K562 (cell line): ENCODE results near the gene RBM34. TPM values are rescaled to one million over a fixed set of nuclear protein-coding genes. Genes with fewer than 3 reads are reported as not detected.

ENCODE experiments used
- MED1 ChIP-seq: sonication (generic); formaldehyde crosslinking; IDR thresholded peaks from 2 replicates; pipeline ENCODE4 v1.8.1; 2023; ENCODE audit warnings: missing genetic modification reagents, borderline replicate concordance
- MTF1 ChIP-seq: fragments of 250-450 bp; sonication (Bioruptor Pico); IDR thresholded peaks from 2 replicates; pipeline ENCODE4 v1.9.0; 2021; ENCODE audit warnings: moderate library complexity, mild to moderate bottlenecking, inconsistent platforms, borderline replicate concordance
- POLR3A ChIP-seq: IDR thresholded peaks from 2 replicates; pipeline ENCODE4 v1.6.1; 2011; ENCODE audit warnings: borderline replicate concordance, mild to moderate bottlenecking, moderate library complexity; ENCODE audit not compliant: insufficient read length, insufficient read depth; ENCODE audit errors: extremely low read depth
- PRPF4 ChIP-seq: fragments of 200-400 bp; formaldehyde crosslinking; IDR thresholded peaks from one replicate; pipeline ENCODE4 v1.6.1; 2017; ENCODE audit warnings: low read length, low read depth, mild to moderate bottlenecking; ENCODE audit not compliant: insufficient read depth, poor library complexity, severe bottlenecking
- SMAD2 ChIP-seq: fragments of 150-350 bp; IDR thresholded peaks from 2 replicates; pipeline ENCODE4 v1.6.1; 2014; ENCODE audit warnings: low read depth, mild to moderate bottlenecking, low read length
- SNIP1 ChIP-seq: fragments of 450-650 bp; IDR thresholded peaks from 2 replicates; pipeline ENCODE4 v1.7.1; 2017; ENCODE audit warnings: low read depth, mild to moderate bottlenecking
- polyA plus RNA-seq, 8 experiments: library from polyadenylated mRNA; depleted of rRNA in 4 of 8; stranded (reverse) in 5 of 8; unstranded in 3 of 8; fragments of >200 nt; fragmentation: Nextera tagmentation in 2 of 8; fragmentation: Illumina TruSeq in 1 of 8; extraction: Ambion mirVana in 2 of 8; extraction: Trizol in 1 of 8; gene quantifications; 2 replicates each; pipeline versions ENCODE4 v1.2.1 to v1.2.3, GENCODE V29; 2011 to 2014; ENCODE audit warnings: inconsistent platforms in 1 of 8, missing spikeins in 1 of 8
- total RNA-seq, 7 experiments: library from RNA; depleted of rRNA in 6 of 7; stranded (reverse); fragments of >200 nt in 6 of 7; fragmentation: Illumina TruSeq in 2 of 7; extraction: Trizol in 2 of 7; gene quantifications; 2 replicates each; pipeline versions ENCODE4 v1.2.1 to v1.2.3, GENCODE V29; 2011 to 2021; ENCODE audit warnings: low replicate concordance in 1 of 7
- TF ChIP-seq, protein P1 (sequence below): sonication (generic); formaldehyde crosslinking; IDR thresholded peaks from 2 replicates; pipeline ENCODE4 v1.8.1; 2023; ENCODE audit warnings: mild to moderate bottlenecking, missing genetic modification reagents
- TF ChIP-seq, protein P2 (sequence below): fragments of 450-650 bp; IDR thresholded peaks from 2 replicates; pipeline ENCODE4 v1.6.1; 2016; ENCODE audit warnings: mild to moderate bottlenecking, moderate library complexity
- TF ChIP-seq, protein P3 (sequence below): fragments of 250-450 bp; sonication (Bioruptor Pico); IDR thresholded peaks from 2 replicates; pipeline ENCODE4 v1.4.0; 2020; ENCODE audit warnings: borderline replicate concordance

The RBM34 gene
- total and polyA plus RNA-seq, 9 of the 15 experiments (the other 6 are each of a cell fraction or from before 2014, with no cell fraction given): 64.0 to 178 (median 124) TPM

DNA sequence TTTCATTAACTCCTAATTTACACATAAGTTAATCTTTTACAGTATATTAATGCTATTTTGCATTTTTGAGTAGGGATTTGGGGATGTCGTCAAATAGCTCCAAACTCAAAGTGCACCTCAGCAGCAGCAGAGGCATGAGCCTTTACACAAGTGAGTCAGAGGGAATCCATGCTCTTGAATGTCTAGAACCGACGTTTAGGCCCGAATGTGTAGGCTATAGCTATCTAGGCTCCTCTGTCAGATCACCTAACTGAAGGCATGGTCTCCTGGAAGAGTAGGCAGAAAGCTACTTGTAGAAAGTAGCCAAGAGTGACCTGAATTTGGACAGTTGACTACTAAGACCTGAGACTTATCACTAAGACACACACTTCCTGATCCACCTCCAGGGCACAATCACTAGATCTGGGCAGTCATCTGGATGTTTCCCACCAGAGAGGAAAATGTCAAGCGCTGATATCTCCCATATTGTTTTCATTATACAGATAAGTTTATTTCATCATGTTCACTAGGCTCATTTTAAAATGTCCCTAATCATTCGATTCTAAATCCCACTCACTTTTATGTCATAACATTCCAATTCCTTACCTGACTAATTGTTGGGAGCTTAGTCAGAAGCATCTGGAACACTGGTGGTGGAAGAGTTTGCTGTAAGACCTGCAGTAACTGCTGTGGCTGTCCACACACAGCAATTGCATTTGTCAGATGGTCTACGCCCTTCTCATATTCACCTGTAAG lies 47.7 kb downstream of the RBM34 start (continued):
- TF ChIP-seq, protein P1, sequence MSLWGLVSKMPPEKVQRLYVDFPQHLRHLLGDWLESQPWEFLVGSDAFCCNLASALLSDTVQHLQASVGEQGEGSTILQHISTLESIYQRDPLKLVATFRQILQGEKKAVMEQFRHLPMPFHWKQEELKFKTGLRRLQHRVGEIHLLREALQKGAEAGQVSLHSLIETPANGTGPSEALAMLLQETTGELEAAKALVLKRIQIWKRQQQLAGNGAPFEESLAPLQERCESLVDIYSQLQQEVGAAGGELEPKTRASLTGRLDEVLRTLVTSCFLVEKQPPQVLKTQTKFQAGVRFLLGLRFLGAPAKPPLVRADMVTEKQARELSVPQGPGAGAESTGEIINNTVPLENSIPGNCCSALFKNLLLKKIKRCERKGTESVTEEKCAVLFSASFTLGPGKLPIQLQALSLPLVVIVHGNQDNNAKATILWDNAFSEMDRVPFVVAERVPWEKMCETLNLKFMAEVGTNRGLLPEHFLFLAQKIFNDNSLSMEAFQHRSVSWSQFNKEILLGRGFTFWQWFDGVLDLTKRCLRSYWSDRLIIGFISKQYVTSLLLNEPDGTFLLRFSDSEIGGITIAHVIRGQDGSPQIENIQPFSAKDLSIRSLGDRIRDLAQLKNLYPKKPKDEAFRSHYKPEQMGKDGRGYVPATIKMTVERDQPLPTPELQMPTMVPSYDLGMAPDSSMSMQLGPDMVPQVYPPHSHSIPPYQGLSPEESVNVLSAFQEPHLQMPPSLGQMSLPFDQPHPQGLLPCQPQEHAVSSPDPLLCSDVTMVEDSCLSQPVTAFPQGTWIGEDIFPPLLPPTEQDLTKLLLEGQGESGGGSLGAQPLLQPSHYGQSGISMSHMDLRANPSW: no peak
- TF ChIP-seq MTF1 (CRISPR knock-in tag): no peak
- TF ChIP-seq PRPF4: no peak
- TF ChIP-seq, protein P2, sequence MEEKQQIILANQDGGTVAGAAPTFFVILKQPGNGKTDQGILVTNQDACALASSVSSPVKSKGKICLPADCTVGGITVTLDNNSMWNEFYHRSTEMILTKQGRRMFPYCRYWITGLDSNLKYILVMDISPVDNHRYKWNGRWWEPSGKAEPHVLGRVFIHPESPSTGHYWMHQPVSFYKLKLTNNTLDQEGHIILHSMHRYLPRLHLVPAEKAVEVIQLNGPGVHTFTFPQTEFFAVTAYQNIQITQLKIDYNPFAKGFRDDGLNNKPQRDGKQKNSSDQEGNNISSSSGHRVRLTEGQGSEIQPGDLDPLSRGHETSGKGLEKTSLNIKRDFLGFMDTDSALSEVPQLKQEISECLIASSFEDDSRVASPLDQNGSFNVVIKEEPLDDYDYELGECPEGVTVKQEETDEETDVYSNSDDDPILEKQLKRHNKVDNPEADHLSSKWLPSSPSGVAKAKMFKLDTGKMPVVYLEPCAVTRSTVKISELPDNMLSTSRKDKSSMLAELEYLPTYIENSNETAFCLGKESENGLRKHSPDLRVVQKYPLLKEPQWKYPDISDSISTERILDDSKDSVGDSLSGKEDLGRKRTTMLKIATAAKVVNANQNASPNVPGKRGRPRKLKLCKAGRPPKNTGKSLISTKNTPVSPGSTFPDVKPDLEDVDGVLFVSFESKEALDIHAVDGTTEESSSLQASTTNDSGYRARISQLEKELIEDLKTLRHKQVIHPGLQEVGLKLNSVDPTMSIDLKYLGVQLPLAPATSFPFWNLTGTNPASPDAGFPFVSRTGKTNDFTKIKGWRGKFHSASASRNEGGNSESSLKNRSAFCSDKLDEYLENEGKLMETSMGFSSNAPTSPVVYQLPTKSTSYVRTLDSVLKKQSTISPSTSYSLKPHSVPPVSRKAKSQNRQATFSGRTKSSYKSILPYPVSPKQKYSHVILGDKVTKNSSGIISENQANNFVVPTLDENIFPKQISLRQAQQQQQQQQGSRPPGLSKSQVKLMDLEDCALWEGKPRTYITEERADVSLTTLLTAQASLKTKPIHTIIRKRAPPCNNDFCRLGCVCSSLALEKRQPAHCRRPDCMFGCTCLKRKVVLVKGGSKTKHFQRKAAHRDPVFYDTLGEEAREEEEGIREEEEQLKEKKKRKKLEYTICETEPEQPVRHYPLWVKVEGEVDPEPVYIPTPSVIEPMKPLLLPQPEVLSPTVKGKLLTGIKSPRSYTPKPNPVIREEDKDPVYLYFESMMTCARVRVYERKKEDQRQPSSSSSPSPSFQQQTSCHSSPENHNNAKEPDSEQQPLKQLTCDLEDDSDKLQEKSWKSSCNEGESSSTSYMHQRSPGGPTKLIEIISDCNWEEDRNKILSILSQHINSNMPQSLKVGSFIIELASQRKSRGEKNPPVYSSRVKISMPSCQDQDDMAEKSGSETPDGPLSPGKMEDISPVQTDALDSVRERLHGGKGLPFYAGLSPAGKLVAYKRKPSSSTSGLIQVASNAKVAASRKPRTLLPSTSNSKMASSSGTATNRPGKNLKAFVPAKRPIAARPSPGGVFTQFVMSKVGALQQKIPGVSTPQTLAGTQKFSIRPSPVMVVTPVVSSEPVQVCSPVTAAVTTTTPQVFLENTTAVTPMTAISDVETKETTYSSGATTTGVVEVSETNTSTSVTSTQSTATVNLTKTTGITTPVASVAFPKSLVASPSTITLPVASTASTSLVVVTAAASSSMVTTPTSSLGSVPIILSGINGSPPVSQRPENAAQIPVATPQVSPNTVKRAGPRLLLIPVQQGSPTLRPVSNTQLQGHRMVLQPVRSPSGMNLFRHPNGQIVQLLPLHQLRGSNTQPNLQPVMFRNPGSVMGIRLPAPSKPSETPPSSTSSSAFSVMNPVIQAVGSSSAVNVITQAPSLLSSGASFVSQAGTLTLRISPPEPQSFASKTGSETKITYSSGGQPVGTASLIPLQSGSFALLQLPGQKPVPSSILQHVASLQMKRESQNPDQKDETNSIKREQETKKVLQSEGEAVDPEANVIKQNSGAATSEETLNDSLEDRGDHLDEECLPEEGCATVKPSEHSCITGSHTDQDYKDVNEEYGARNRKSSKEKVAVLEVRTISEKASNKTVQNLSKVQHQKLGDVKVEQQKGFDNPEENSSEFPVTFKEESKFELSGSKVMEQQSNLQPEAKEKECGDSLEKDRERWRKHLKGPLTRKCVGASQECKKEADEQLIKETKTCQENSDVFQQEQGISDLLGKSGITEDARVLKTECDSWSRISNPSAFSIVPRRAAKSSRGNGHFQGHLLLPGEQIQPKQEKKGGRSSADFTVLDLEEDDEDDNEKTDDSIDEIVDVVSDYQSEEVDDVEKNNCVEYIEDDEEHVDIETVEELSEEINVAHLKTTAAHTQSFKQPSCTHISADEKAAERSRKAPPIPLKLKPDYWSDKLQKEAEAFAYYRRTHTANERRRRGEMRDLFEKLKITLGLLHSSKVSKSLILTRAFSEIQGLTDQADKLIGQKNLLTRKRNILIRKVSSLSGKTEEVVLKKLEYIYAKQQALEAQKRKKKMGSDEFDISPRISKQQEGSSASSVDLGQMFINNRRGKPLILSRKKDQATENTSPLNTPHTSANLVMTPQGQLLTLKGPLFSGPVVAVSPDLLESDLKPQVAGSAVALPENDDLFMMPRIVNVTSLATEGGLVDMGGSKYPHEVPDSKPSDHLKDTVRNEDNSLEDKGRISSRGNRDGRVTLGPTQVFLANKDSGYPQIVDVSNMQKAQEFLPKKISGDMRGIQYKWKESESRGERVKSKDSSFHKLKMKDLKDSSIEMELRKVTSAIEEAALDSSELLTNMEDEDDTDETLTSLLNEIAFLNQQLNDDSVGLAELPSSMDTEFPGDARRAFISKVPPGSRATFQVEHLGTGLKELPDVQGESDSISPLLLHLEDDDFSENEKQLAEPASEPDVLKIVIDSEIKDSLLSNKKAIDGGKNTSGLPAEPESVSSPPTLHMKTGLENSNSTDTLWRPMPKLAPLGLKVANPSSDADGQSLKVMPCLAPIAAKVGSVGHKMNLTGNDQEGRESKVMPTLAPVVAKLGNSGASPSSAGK: peak; percentile 60
- no peak for TF ChIP-seq SNIP1
- TF ChIP-seq POLR3A: no peak
- TF ChIP-seq, protein P3, sequence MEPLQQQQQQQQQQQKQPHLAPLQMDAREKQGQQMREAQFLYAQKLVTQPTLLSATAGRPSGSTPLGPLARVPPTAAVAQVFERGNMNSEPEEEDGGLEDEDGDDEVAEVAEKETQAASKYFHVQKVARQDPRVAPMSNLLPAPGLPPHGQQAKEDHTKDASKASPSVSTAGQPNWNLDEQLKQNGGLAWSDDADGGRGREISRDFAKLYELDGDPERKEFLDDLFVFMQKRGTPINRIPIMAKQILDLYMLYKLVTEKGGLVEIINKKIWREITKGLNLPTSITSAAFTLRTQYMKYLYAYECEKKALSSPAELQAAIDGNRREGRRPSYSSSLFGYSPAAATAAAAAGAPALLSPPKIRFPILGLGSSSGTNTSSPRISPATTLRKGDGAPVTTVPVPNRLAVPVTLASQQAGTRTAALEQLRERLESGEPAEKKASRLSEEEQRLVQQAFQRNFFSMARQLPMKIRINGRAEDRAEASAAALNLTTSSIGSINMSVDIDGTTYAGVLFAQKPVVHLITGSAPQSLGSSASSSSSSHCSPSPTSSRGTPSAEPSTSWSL (CRISPR knock-in tag): no peak
- no peak for TF ChIP-seq MED1 (CRISPR knock-in tag)
- no peak for TF ChIP-seq SMAD2
